Activated CD8-positive, alpha-beta memory T cell treated with anti-CD3 and anti-CD28 coated beads for 48 hours (primary cell): Measurements from ENCODE around the gene KXD1.
A peak's percentile ranks its signal among the peaks of the same experiment; 100 is the strongest.
"Not testable (repeated sequence)": the region's sequence is repeated elsewhere in the genome, so short reads cannot be mapped to it uniquely, and the experiment has no call there.

ENCODE experiments used
- DNase-seq, 3 experiments: peaks; one replicate each; pipeline ENCODE4 v3.0.0-alpha.2; 2020; ENCODE audit warnings: low read depth in 2 of 3, low spot score in 2 of 3

KXD1 gene

GRCh38 chr19:18576383-18576782, 18.7 kb downstream of the KXD1 start:
- no peak for DNase-seq

GRCh38 chr19:18577365-18577914, 19.8 kb downstream of the KXD1 start:
- DNase-seq: no peak

GRCh38 chr19:18580311-18580710, 22.6 kb downstream of the KXD1 start:
- no peak for DNase-seq

GRCh38 chr19:18586306-18586705, 28.6 kb downstream of the KXD1 start:
- no peak for DNase-seq

- DNase-seq: no peak
Observed at GRCh38 chr19:18587561-18587960, 29.9 kb downstream of the KXD1 start.

GRCh38 chr19:18587962-18588610, 30.4 kb downstream of the KXD1 start:
- DNase-seq: no peak

- peak; percentile 74 to 78 (median 74) for DNase-seq
Observed at GRCh38 chr19:18588611-18589379, 31.1 kb downstream of the KXD1 start, which contains the start of gene REX1BD. Gene REX1BD, plus strand, starts transcription at chr19:18588798. Its CDS starts 4 bp downstream, at chr19:18588802.

GRCh38 chr19:18589380-18590272, 32.0 kb downstream of the KXD1 start:
- DNase-seq: peak in 1 of 3 experiments; percentile 48

- no peak for DNase-seq
Observed at GRCh38 chr19:18590273-18591272, 32.9 kb downstream of the KXD1 start.

GRCh38 chr19:18591735-18592385, 34.2 kb downstream of the KXD1 start:
- no peak for DNase-seq

GRCh38 chr19:18592732-18593131, 35.1 kb downstream of the KXD1 start:
- not testable (repeated sequence) for DNase-seq

GRCh38 chr19:18593367-18594095, 35.9 kb downstream of the KXD1 start:
- no peak for DNase-seq

- DNase-seq: peak; percentile 52 to 74 (median 55)
Observed at GRCh38 chr19:18594096-18594823, 36.6 kb downstream of the KXD1 start.

- no peak for DNase-seq
Observed at GRCh38 chr19:18594824-18595373, 37.2 kb downstream of the KXD1 start.

- no peak for DNase-seq
Observed at GRCh38 chr19:18595475-18595874, 37.8 kb downstream of the KXD1 start.

- DNase-seq: no peak
Observed at GRCh38 chr19:18596752-18597157, 39.1 kb downstream of the KXD1 start.

GRCh38 chr19:18597809-18598660, 40.4 kb downstream of the KXD1 start:
- DNase-seq: no peak
